HFF-Myc (cell line): ENCODE measurements around the gene PHC2.

Experiments
- DNase-seq: peaks from one replicate; pipeline ENCODE4 v3.0.0-alpha.2; 2011; ENCODE audit warnings: low read depth; ENCODE audit errors: extremely low read depth
- H3K4me3 ChIP-seq: replicated peaks from 2 replicates; pipeline ENCODE4 v1.5.1; 2011; ENCODE audit warnings: low read depth, mild to moderate bottlenecking, control low read depth, low read length
- TF ChIP-seq, protein P1 (sequence below): IDR thresholded peaks from 2 replicates; pipeline ENCODE4 v1.5.1; 2012; ENCODE audit warnings: mild to moderate bottlenecking, low read depth, low read length, control low read depth; ENCODE audit errors: missing control alignments

The PHC2 gene

DNA sequence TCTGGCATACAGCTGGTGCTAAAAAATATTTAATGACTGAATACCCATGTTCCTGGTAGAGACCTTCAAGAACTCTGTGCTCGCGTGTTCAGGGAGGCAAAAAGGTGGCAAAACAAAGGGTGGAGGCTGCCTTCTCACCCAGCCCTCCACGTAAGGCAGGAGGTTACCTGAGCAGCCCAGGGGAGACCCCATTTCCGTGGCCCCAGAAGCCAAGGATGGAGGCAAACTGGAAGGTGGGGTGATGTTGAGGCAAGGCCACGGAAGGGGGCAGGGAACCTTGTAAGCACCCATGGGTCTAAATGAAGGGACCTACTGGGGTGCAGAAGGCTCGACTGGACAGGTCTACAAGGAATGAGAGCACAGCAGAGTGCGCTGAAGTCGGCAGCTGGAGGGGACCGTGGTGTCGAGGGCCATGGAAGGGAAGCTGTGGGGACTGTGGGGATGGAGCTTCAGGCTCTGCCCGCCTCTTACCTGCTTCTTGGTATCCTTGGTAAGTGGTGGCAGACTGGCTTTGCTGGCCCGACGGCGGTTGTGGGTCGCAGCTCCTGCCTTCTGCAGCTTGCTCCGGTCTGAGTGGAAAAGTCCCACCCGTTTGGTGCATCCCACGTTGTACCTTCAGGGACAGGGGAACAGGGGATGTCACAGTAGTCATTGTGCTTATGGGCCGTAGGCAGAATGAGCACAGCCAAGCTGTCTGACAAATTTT, 101.1 kb downstream of the PHC2 start:
- TF ChIP-seq, protein P1, sequence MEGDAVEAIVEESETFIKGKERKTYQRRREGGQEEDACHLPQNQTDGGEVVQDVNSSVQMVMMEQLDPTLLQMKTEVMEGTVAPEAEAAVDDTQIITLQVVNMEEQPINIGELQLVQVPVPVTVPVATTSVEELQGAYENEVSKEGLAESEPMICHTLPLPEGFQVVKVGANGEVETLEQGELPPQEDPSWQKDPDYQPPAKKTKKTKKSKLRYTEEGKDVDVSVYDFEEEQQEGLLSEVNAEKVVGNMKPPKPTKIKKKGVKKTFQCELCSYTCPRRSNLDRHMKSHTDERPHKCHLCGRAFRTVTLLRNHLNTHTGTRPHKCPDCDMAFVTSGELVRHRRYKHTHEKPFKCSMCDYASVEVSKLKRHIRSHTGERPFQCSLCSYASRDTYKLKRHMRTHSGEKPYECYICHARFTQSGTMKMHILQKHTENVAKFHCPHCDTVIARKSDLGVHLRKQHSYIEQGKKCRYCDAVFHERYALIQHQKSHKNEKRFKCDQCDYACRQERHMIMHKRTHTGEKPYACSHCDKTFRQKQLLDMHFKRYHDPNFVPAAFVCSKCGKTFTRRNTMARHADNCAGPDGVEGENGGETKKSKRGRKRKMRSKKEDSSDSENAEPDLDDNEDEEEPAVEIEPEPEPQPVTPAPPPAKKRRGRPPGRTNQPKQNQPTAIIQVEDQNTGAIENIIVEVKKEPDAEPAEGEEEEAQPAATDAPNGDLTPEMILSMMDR, result no peak
- no peak for DNase-seq
- H3K4me3 ChIP-seq, result no peak overlapping the region

DNA sequence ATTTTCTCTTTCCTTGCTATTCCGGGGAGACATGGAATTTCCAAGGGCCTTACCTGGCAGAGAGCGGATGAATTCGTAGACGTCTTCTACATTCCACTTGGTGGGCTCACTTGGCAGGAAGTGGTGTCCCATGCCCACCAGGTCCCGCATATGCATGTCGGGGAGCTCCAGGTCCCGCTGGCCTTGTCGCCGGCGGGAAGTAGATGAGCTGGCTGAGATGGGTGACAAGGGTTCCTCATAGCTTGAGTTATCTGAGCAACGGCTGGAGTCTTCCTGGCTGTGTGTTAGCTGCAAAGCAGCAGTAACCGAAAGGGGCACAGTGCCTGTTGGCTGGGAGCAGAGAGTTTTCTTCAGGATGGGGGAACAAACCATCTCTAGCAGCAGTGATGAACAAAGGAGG, 102.1 kb downstream of the PHC2 start:
- no peak for DNase-seq
- TF ChIP-seq, protein P1, result no peak
- no peak overlapping the region for H3K4me3 ChIP-seq

DNA sequence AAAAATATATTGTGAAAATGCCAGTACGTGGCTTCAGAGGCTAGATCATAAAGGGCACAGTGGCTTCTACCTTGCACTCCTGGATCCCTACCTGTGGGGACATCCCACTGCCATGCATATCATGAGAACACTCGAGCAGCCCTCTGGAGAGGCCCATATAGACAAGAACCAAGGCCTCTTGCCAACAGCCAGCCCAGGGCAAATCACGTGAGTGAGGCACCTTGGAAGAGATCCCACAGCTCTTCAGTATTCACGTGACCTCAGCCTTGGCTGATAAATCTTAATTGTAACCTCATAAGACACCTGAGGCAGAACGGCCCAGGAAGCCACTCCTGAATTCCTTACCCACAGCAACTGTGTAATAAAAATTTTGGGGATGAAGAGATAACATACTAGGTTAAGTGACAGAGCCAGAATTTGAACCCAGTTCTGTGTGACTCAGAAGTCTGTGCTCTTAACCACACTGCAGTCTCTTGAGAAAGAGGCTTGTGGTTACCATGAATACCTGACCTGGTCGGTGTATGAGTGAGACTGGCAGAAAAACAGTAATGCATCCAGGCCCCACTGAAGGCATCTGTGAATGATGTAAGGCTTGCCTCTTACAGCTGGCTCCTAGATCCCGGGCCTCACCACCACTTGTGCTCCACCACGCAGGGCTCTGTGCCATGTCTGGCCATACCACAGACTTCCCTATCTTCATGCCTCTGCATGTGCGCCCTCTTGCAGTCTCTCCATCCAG, 103.1 kb downstream of the PHC2 start:
- TF ChIP-seq, protein P1, result no peak
- no peak overlapping the region for H3K4me3 ChIP-seq
- DNase-seq, result peak; percentile 82

DNA sequence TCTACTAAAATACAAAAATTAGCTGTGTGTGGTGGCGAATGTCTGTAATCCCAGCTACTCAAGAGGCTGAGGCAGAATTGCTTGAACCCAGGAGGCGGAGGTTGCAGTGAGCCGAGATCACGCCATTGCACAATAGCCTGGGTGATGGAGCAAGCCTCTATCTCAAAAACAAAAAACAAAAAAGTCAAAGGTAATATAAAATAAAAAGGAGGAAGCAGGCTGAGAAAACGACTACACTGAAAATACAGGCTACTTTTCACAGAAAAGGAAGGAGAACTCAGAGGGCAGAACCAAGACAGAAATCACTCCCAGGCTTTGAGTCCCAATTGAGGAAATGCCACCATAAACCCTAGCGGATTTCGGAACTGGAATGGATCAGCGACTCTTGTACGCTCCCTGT, 104.1 kb downstream of the PHC2 start:
- DNase-seq, result no peak
- TF ChIP-seq, protein P1, result no peak
- no peak overlapping the region for H3K4me3 ChIP-seq

DNA sequence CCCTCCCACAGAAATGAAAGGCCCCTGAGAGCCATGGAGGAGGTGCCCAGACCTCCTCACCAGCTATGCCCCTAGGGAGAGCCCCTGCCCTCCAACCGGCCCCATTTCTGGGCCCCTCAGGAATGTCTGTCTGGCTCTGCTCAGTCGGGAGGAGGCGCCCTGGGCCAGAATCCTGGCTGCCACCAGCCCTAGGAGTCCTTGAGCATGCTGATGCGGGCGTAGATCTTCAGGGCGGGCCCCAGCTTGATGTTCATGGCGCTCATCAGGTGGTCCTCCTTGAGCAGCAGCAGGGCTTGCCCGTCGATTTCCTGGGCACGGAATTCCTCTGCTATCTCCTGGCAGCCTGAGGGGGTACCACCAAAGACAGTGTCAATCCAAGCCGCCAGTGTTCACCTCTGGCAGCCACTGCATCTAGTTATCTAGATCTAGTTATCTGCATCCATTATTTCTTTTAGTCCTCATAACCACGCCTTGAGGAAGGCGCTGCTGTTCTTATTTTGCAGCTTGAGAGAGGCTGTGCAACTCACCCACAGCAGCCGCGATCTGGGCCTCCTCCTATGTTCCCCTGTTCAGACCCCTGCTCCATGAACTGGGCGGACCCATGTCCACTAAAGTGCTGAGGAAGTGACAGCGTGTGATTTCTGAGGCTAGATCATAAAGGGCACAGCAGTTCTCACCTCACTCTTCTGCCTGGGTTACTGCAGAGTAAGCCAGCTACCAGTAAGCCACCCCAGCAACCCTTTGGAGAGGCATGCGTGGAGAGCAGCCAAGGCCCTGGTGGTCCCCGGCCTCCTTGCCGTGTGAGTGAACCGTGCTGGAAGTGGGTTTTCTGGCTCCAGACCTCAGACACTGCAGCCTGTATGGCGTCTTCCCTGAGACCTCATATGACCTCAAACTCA, 106.0 kb downstream of the PHC2 start:
- TF ChIP-seq, protein P1, result no peak

DNA sequence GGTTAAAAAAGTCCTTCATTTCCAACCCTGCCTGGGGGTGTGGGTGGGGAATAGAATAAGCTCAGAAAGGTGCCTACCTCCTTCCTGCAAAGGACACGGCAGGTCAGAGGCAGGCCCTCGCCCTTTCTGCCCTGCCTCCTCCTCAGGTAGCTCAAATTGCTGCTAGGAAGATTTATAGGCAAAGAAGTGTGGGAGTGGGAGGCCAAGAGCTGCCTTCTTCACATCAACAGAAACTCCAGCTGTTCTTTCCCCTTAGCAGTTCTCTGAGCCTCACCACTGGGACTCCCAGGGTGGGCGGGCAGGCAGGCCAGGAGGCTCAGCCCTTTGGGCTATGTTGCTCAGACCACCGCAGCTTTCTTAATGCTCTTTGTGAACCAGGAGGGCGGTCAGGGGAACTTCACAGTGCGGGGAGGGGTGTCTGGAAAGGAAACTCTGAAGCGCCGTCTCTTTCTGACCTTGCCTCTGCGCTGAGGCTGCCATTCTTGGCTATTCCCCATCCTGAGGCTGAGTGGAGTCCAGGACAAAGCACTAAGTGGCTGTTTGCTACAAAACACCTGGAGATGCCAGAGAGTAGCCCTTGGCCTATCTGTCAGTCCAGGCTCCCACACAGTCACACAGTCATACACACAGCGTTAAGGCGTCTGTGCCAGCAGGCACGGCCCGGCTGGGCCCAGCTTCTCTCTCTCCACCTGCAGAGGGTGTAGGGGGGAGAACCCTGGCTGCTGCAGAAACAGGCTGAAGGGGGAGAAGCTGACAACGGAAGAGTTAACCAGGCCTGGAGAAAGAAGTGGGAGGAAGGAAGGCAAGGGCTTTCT, 107.0 kb downstream of the PHC2 start:
- no peak for DNase-seq
- H3K4me3 ChIP-seq, result no peak overlapping the region
- TF ChIP-seq, protein P1, result no peak

More for the DNA sequence above, 106.0 kb downstream of the PHC2 start:
- no peak for DNase-seq
- H3K4me3 ChIP-seq, result no peak overlapping the region
